HUES64 (cell line): ENCODE results near the gene RFC5.

Experiments used
- H3K27ac ChIP-seq: 2 replicates; pipeline ENCODE4 v1.7.0; 2013; ENCODE audit warnings: low read depth, low read length, inconsistent platforms
- H3K27me3 ChIP-seq: 2 replicates; pipeline ENCODE4 v1.6.1; 2013; ENCODE audit warnings: mild to moderate bottlenecking, low read length; ENCODE audit not compliant: insufficient read depth
- H3K36me3 ChIP-seq: 2 replicates; pipeline ENCODE4 v1.6.1; 2013; ENCODE audit warnings: mild to moderate bottlenecking, low read length; ENCODE audit not compliant: insufficient read depth
- H3K4me1 ChIP-seq: 2 replicates; pipeline ENCODE4 v1.6.1; 2013; ENCODE audit warnings: mild to moderate bottlenecking, low read length, moderate library complexity; ENCODE audit not compliant: insufficient read depth
- H3K4me3 ChIP-seq: 2 replicates; pipeline ENCODE4 v1.5.1; 2013; ENCODE audit warnings: mild to moderate bottlenecking, low read length, moderate library complexity
- H3K9ac ChIP-seq: 2 replicates; pipeline ENCODE4 v1.6.1; 2013; ENCODE audit warnings: mild to moderate bottlenecking, low read depth, low read length
- H3K9me3 ChIP-seq: 2 replicates; pipeline ENCODE4 v1.6.1; 2013; ENCODE audit warnings: low read depth, low read length; ENCODE audit not compliant: insufficient read depth
- WGBS: fragments of 150-250, 120-280 bp; methylation state at CpG from one replicate; pipeline ENCODE4 v1.1.7; 2013; ENCODE audit warnings: missing lambda C conversion rate; 5-methylcytosine and 5-hydroxymethylcytosine counted together

The RFC5 gene

GRCh38 chr12:118034429-118035189 lies 18.1 kb downstream of the RFC5 start:
- peaks cover 98% of the 10 kb centered on the region for H3K36me3 ChIP-seq
- H3K9ac ChIP-seq = no peak overlapping the region
- no peak overlapping the region for H3K27ac ChIP-seq
- no peak overlapping the region for H3K4me3 ChIP-seq
- H3K9me3 ChIP-seq = no peaks in the 10 kb centered on the region
- WGBS = 96% methylated on average over 5 of the region's 5 CpGs
- no peaks in the 10 kb centered on the region for H3K27me3 ChIP-seq
- H3K4me1 ChIP-seq = no peaks in the 10 kb centered on the region

GRCh38 chr12:118035190-118036041 lies 18.9 kb downstream of the RFC5 start:
- Histone ChIP-seq H3K9ac (no peak overlapping the region), H3K36me3 (peaks cover 97% of the 10 kb centered on the region), H3K27me3 (no peaks in the 10 kb centered on the region), H3K9me3 (no peaks in the 10 kb centered on the region), H3K4me3 (no peak overlapping the region), H3K4me1 (no peaks in the 10 kb centered on the region), H3K27ac (no peak overlapping the region)
- WGBS = 90% methylated on average over 9 of the region's 9 CpGs

- H3K27ac ChIP-seq = no peak overlapping the region
- H3K36me3 ChIP-seq = peaks cover 93% of the 10 kb centered on the region
- H3K27me3 ChIP-seq = no peaks in the 10 kb centered on the region
- H3K4me1 ChIP-seq = no peaks in the 10 kb centered on the region
- WGBS = 97% methylated on average over 11 of the region's 11 CpGs
- no peaks in the 10 kb centered on the region for H3K9me3 ChIP-seq
- no peak overlapping the region for H3K9ac ChIP-seq
- no peak overlapping the region for H3K4me3 ChIP-seq
These were observed 20.3 kb downstream of the RFC5 start for GRCh38 chr12:118036672-118037411.

DNA sequence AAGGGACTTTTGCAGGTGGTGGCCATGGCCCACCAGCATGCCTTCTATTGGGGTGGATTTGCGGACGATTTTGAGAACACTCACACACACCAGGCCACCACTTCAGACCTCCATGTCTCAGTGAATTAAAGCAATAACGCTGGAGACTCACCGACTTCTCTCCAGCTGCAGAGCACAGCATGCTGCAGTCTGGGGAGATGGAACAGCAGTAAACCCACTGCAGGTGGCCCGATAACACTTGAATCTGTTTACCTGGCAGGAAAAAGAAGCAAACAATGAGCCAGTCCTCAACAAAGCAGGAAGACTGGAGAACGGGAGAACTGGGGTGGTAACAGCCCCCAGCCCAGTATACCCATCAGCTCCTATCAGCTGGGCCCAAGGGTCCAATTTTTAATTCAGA lies 21.6 kb downstream of the RFC5 start:
- H3K27ac ChIP-seq = no peak overlapping the region
- 85% methylated on average over 5 of the region's 6 CpGs for WGBS
- H3K4me3 ChIP-seq = no peak overlapping the region
- H3K36me3 ChIP-seq = peaks cover 93% of the 10 kb centered on the region
- no peaks in the 10 kb centered on the region for H3K9me3 ChIP-seq
- no peaks in the 10 kb centered on the region for H3K27me3 ChIP-seq
- H3K9ac ChIP-seq = no peak overlapping the region
- no peaks in the 10 kb centered on the region for H3K4me1 ChIP-seq

DNA sequence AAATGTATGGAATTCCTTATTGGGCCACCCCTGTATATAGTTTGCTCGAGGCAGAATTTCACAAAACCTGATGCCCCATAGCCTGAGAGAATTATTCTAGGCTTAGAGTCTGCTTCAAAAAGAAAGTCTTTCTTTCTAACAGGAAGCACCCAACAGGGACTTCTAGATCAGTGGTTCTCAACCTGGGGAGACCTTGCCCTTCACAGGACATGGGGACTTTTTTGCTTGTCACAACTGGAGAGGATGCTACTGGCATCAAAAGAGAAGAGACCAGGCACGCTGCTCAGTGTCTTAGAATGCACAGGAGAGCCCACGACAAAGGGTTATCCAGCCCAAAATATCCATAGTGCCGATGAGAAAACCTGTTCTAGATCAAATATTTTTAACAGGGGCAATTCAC lies 25.6 kb downstream of the RFC5 start:
- Histone ChIP-seq H3K9ac (no peak overlapping the region), H3K27ac (no peak overlapping the region), H3K9me3 (no peaks in the 10 kb centered on the region), H3K4me3 (no peak overlapping the region), H3K4me1 (no peaks in the 10 kb centered on the region), H3K27me3 (no peaks in the 10 kb centered on the region), H3K36me3 (peaks cover 79% of the 10 kb centered on the region)
- 96% methylated on average over 4 of the region's 4 CpGs for WGBS

DNA sequence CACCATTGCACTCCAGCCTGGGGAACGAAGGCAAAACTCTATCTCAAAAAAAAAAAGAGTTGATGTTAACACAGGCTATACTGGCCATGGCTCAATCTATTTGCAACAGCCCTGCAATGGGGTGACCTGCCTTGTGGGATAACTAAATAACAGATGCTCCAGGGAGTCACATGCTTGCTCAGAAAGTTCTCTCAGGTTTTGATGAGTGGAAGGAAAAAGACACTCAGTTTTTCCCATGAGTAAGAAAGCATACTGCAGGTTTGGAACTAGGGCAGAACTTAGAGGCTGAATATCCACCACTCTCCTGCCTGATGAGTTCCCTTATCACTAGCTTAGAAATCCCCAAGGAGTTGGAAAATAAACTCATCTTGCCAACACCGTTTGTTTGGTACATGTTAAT lies 27.6 kb downstream of the RFC5 start:
- Histone ChIP-seq H3K4me1 (no peaks in the 10 kb centered on the region), H3K27ac (no peak overlapping the region), H3K27me3 (no peaks in the 10 kb centered on the region), H3K36me3 (peaks cover 81% of the 10 kb centered on the region), H3K4me3 (no peak overlapping the region), H3K9me3 (no peaks in the 10 kb centered on the region), H3K9ac (no peak overlapping the region)
- 93% methylated on average over 2 of the region's 2 CpGs for WGBS

DNA sequence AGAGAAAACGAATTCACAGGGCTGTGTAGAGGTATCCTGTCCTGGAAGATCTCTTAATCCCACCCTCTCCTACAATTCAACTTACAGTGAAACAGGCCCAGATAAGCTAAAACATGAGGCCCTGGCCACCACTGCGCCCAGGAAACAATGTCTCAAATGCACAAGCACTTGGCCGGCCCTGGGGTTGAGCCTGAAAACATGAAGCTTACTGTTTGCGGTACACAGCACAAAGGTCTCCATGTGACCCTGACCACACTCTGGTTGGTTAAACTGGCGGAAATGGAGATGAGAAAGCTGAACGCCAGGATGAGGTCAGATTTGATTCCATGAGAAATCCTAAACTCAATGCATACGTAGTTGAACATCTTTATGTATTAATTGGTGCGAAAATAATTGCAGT lies 28.1 kb downstream of the RFC5 start:
- WGBS = 98% methylated on average over 6 of the region's 8 CpGs
- no peaks in the 10 kb centered on the region for H3K4me1 ChIP-seq
- peaks cover 79% of the 10 kb centered on the region for H3K36me3 ChIP-seq
- no peaks in the 10 kb centered on the region for H3K9me3 ChIP-seq
- H3K27me3 ChIP-seq = no peaks in the 10 kb centered on the region
- H3K9ac ChIP-seq = no peak overlapping the region
- no peak overlapping the region for H3K4me3 ChIP-seq
- H3K27ac ChIP-seq = no peak overlapping the region

DNA sequence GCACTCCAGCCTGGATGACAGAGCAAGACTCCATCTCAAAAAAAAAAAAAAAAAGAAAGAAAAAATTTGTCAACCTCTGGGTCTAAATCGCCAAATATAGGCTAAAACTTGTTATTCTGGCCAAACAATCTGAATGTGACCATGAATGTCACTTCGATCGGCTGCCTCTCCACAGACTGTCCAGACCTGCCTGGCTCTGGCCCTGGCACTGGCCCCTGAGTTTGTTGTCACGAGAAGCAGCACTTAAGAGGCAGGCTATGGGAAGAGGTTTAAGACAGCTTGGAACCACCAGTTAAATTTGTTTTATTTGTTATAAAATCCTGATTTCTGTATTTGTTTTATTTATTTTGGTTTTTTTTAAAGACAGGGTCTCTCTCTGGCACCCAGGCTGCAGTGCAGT lies 29.9 kb downstream of the RFC5 start:
- Histone ChIP-seq H3K4me1 (no peaks in the 10 kb centered on the region), H3K9me3 (no peaks in the 10 kb centered on the region), H3K27ac (no peak overlapping the region), H3K27me3 (no peaks in the 10 kb centered on the region), H3K36me3 (peaks cover 82% of the 10 kb centered on the region), H3K4me3 (no peak overlapping the region), H3K9ac (no peak overlapping the region)
- WGBS = 97% methylated on average over 4 of the region's 4 CpGs

DNA sequence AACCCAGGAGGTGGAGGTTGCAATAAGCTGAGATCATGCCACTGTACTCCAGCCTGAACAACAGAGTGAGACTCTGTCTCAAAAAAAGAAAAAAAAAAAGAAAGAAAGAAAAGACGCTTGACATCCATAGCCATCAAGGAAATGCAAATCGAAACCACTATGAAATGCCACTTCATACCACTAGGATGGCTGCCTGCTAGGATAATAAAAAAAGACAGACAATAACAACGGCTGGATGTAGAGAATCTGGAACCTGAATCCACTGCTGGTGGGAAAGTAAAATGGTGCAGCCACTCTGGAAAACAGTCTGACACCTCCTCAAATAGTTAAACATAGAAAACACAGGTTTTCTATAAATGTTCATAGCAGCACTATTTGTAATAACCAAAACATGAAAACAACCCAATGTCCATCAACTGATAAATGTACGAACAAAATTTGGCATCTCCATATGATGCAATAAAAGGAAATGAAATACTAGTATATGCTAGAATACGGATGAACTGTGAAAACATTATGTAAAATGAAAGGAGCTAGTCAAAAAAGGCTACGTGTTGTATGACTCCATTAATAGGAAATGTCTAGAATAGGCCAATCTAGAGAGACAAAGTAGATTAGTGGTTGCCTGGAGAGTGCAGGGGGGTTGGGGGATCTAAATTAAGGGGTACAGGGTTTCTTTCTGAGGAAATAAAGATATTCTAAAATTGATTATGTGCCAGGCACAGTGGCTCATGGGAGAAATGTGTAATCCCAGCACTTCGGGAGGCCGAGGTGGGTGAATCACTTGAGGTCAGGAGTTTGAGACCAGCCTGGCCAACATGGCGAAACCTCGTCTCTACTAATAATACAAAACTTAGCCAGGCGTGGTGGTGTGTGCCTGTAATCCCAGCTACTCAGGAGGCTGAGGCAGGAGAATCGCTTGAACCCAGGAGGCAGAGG lies 34.7 kb downstream of the RFC5 start:
- H3K27ac ChIP-seq = no peak overlapping the region
- peaks cover 10% of the 10 kb centered on the region; the same call in 1 of the 2 replicates for H3K4me1 ChIP-seq
- H3K27me3 ChIP-seq = no peaks in the 10 kb centered on the region
- WGBS = 97% methylated on average over 11 of the region's 12 CpGs
- H3K9me3 ChIP-seq = no peaks in the 10 kb centered on the region
- H3K36me3 ChIP-seq = peaks cover 59% of the 10 kb centered on the region
- no peak overlapping the region for H3K9ac ChIP-seq
- H3K4me3 ChIP-seq = no peak overlapping the region

DNA sequence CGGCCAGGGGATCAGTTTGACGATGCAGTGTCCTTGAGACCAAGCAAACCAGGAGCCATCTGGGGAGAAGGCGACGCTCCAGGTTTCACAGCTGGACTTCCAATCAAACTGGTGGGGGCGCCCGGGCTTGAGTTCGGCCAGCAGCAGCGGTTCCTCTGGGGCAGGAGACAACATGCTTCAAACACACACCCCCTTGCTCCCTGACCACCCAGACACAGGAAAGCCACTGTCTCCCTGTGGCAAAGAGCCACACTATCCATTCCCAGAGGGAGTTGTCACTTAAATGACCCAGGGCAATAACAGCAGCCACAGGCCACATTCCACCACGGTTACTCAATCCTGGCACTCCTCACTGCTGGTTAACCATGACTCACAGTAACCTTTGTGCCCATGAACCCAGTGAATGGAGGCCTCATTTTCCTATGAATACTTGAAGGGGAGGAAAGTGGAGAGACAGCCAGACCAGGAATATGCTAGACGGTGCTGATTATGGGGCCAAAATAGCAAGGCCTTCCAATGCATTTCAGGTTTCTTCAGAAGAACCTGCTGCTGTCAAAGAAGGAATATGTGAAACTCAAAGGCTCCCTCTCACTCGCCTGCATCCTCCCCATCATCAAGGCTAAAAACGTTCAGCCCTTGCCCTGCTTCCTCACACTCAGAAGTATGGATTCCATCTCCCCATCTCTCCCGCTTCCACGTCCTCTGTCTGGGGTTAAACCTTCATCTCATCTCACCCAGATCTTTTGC lies 36.0 kb downstream of the RFC5 start:
- no peaks in the 10 kb centered on the region for H3K27me3 ChIP-seq
- WGBS = 83% methylated on average over 14 of the region's 14 CpGs
- H3K9ac ChIP-seq = no peak overlapping the region
- peaks cover 49% of the 10 kb centered on the region for H3K36me3 ChIP-seq
- H3K4me3 ChIP-seq = no peak overlapping the region
- peaks cover 10% of the 10 kb centered on the region; the same call in 1 of the 2 replicates for H3K4me1 ChIP-seq
- no peaks in the 10 kb centered on the region for H3K9me3 ChIP-seq
- H3K27ac ChIP-seq = no peak overlapping the region
